SK-N-SH (cell line): ENCODE measurements around the gene PALM3. TPM values are rescaled to one million over a fixed set of nuclear protein-coding genes. Genes with fewer than 3 reads are reported as not detected.

ENCODE experiments used
- CTCF ChIA-PET: fragments of 300-600, 350-600 bp; formaldehyde crosslinking; extraction: SDS; loops from one replicate; lab custom pipeline; 2021; lab: Yijun Ruan, JAX
- POLR2A ChIA-PET: fragments of 350-600 bp; sonication (Branson Sonifier 250); formaldehyde crosslinking; extraction: SDS; loops from one replicate; lab custom pipeline; 2020; ENCODE audit warnings: antibody characterized with exemption, inconsistent platforms; lab: Yijun Ruan, JAX
- DNase-seq: peaks from one replicate; pipeline ENCODE4 v3.0.0; 2012
- H2AFZ ChIP-seq: fragments of 200-600 bp; sonication (generic); 2 replicates; pipeline ENCODE4 v1.8.1; 2016; ENCODE audit warnings: antibody characterized with exemption, mild to moderate bottlenecking, low read depth
- H3F3A ChIP-seq: fragments of 200-600 bp; sonication (generic); replicated peaks from 2 replicates; pipeline ENCODE3; 2016; ENCODE audit warnings: antibody characterized with exemption, mild to moderate bottlenecking; ENCODE audit not compliant: insufficient read depth
- H3K27ac ChIP-seq, 2 experiments: fragments of 200-500 bp in 1 of 2; fragments of 200-600 bp in 1 of 2; sonication (Bioruptor generic) in 1 of 2; sonication (generic), shearing (Covaris generic) in 1 of 2; 2 replicates each; pipeline versions ENCODE4 v1.5.1 to v1.6.1; 2014 to 2016; ENCODE audit warnings: low read depth in 2 of 2, inconsistent platforms in 1 of 2, low read length in 1 of 2, mild to moderate bottlenecking in 1 of 2, mixed read lengths in 1 of 2
- H3K27me3 ChIP-seq: fragments of 200-600 bp; sonication (generic), shearing (Covaris generic); 2 replicates; pipeline ENCODE4 v1.6.1; 2016; ENCODE audit warnings: mixed run types; ENCODE audit not compliant: insufficient read depth
- H3K36me3 ChIP-seq, 2 experiments: fragments of 200-500 bp in 1 of 2; fragments of 200-600 bp in 1 of 2; sonication (Bioruptor generic) in 1 of 2; sonication (generic) in 1 of 2; replicated peaks in 1 of 2; 2 replicates each; pipeline versions ENCODE3 to v1.5.1; 2014 to 2016; ENCODE audit warnings: low read length in 1 of 2, mild to moderate bottlenecking in 1 of 2; ENCODE audit not compliant: insufficient read depth in 2 of 2, control insufficient read depth in 1 of 2
- H3K4me1 ChIP-seq, 2 experiments: fragments of 200-500 bp in 1 of 2; fragments of 200-600 bp in 1 of 2; sonication (Bioruptor generic) in 1 of 2; sonication (generic), shearing (Covaris generic) in 1 of 2; 2 replicates each; pipeline versions ENCODE4 v1.5.1 to v1.6.1; 2014 to 2016; ENCODE audit warnings: low read depth in 1 of 2, low read length in 1 of 2, mixed run types in 1 of 2; ENCODE audit not compliant: insufficient read depth in 2 of 2, control insufficient read depth in 1 of 2
- H3K4me2 ChIP-seq: fragments of 200-600 bp; sonication (generic), shearing (Covaris generic); 2 replicates; pipeline ENCODE4 v1.6.1; 2017; ENCODE audit warnings: mixed run types
- H3K4me3 ChIP-seq, 2 experiments: fragments of 200-500 bp in 1 of 2; fragments of 200-600 bp in 1 of 2; sonication (Bioruptor generic) in 1 of 2; sonication (generic), shearing (Covaris generic) in 1 of 2; 2 replicates each; pipeline versions ENCODE4 v1.5.1 to v1.8.1; 2014 to 2016; ENCODE audit warnings: low read depth in 2 of 2, inconsistent platforms in 1 of 2, low read length in 1 of 2, mild to moderate bottlenecking in 1 of 2, mixed read lengths in 1 of 2, moderate library complexity in 1 of 2
- H3K79me2 ChIP-seq: fragments of 200-600 bp; sonication (generic); 2 replicates; pipeline ENCODE4 v1.8.1; 2017; ENCODE audit warnings: mild to moderate bottlenecking; ENCODE audit not compliant: insufficient read depth
- H3K9ac ChIP-seq: fragments of 200-600 bp; sonication (generic); 2 replicates; pipeline ENCODE4 v1.6.1; 2017; ENCODE audit warnings: mixed run types
- H3K9me2 ChIP-seq: fragments of 200-600 bp; sonication (generic); 2 replicates; pipeline ENCODE4 v1.6.1; 2017; ENCODE audit warnings: mixed run types
- H3K9me3 ChIP-seq: fragments of 200-600 bp; sonication (generic); 2 replicates; pipeline ENCODE4 v1.6.1; 2017; ENCODE audit warnings: mixed run types, mild to moderate bottlenecking, moderate library complexity
- H4K20me1 ChIP-seq: fragments of 200-600 bp; sonication (generic); 2 replicates; pipeline ENCODE4 v1.6.1; 2017; ENCODE audit warnings: mild to moderate bottlenecking, mixed run types; ENCODE audit not compliant: insufficient read depth
- CHD2 ChIP-seq: fragments of 150-350 bp; IDR thresholded peaks from 2 replicates; pipeline ENCODE4 v1.6.1; 2018; ENCODE audit warnings: low read length; ENCODE audit not compliant: partially characterized antibody
- CTCF ChIP-seq: fragments of 200-600 bp; sonication (generic); IDR thresholded peaks from 2 replicates; pipeline ENCODE4 v1.6.1; 2017; ENCODE audit warnings: antibody characterized with exemption, mild to moderate bottlenecking, moderate library complexity
- EP300 ChIP-seq, 2 experiments: IDR thresholded peaks; 2 replicates each; pipeline versions ENCODE4 v1.4.0 to v1.6.1; 2012; ENCODE audit warnings: borderline replicate concordance in 1 of 2, low read depth in 1 of 2, low read length in 1 of 2
- EZH2phosphoT487 ChIP-seq: fragments of 200-600 bp; sonication (generic); IDR thresholded peaks from 2 replicates; pipeline ENCODE4 v1.6.1; 2017; ENCODE audit warnings: low read depth, mixed run types, mild to moderate bottlenecking, antibody characterized with exemption, moderate library complexity, borderline replicate concordance
- GABPA ChIP-seq: IDR thresholded peaks from 2 replicates; pipeline ENCODE4 v1.4.0; 2012; ENCODE audit warnings: low read depth, mild to moderate bottlenecking
- GATA2 ChIP-seq: sonication (generic); formaldehyde crosslinking; IDR thresholded peaks from 2 replicates; pipeline ENCODE4 v1.5.0; 2020; ENCODE audit warnings: mild to moderate bottlenecking, missing genetic modification reagents
- NFIC ChIP-seq: IDR thresholded peaks from 2 replicates; pipeline ENCODE4 v1.4.0; 2012; ENCODE audit warnings: borderline replicate concordance
- NRF1 ChIP-seq: IDR thresholded peaks from 2 replicates; pipeline ENCODE4 v1.6.1; 2012; ENCODE audit warnings: low read depth, mild to moderate bottlenecking, low read length
- POLR2AphosphoS5 ChIP-seq: IDR thresholded peaks from 2 replicates; pipeline ENCODE4 v1.6.1; 2012; ENCODE audit warnings: low read depth, low read length
- RAD21 ChIP-seq: IDR thresholded peaks from 2 replicates; pipeline ENCODE4 v1.6.1; 2012; ENCODE audit warnings: mild to moderate bottlenecking, low read length
- RFX5 ChIP-seq: IDR thresholded peaks from 2 replicates; pipeline ENCODE4 v1.6.1; 2012; ENCODE audit warnings: mild to moderate bottlenecking, improper control_type of control experiment, low read length
- RXRA ChIP-seq: IDR thresholded peaks from 2 replicates; pipeline ENCODE4 v1.4.0; 2012; ENCODE audit warnings: low read depth, mild to moderate bottlenecking, borderline replicate concordance
- SMC3 ChIP-seq: IDR thresholded peaks from 2 replicates; pipeline ENCODE4 v1.6.1; 2012; ENCODE audit warnings: low read depth, low read length, improper control_type of control experiment
- TAF1 ChIP-seq: IDR thresholded peaks from 2 replicates; pipeline ENCODE4 v1.6.1; 2012; ENCODE audit warnings: low read depth, mild to moderate bottlenecking, low read length, moderate library complexity, borderline replicate concordance
- TCF12 ChIP-seq: IDR thresholded peaks from 2 replicates; pipeline ENCODE4 v1.4.0; 2012
- TEAD4 ChIP-seq: IDR thresholded peaks from 2 replicates; pipeline ENCODE4 v1.4.0; 2012; ENCODE audit warnings: mild to moderate bottlenecking, borderline replicate concordance; ENCODE audit not compliant: insufficient read depth
- YY1 ChIP-seq: IDR thresholded peaks from 2 replicates; pipeline ENCODE4 v1.4.0; 2012; ENCODE audit warnings: low read depth, mild to moderate bottlenecking
- WGBS: methylation state at CpG from one replicate; pipeline ENCODE4 v1.1.6; 2017; ENCODE audit warnings: low lambda C conversion rate; 5-methylcytosine and 5-hydroxymethylcytosine counted together
- polyA plus RNA-seq, 3 experiments: library from polyadenylated mRNA; depleted of rRNA; stranded (reverse); fragments of >200 nt; gene quantifications; 2 replicates each; pipeline ENCODE4 v1.2.3, GENCODE V29; 2012
- TF ChIP-seq, protein P1 (sequence below): fragments of 150-350 bp; IDR thresholded peaks from 2 replicates; pipeline ENCODE4 v1.6.1; 2016; ENCODE audit warnings: mild to moderate bottlenecking, low read depth, low read length
- TF ChIP-seq, protein P2 (sequence below): fragments of 150-350 bp; IDR thresholded peaks from 2 replicates; pipeline ENCODE4 v1.6.1; 2017; ENCODE audit warnings: antibody characterized with exemption, low read length, low read depth, borderline replicate concordance

PALM3 gene
- polyA plus RNA-seq, 1 of the 3 experiments (the other 2 are of a cell fraction), result 5.5 TPM

DNA sequence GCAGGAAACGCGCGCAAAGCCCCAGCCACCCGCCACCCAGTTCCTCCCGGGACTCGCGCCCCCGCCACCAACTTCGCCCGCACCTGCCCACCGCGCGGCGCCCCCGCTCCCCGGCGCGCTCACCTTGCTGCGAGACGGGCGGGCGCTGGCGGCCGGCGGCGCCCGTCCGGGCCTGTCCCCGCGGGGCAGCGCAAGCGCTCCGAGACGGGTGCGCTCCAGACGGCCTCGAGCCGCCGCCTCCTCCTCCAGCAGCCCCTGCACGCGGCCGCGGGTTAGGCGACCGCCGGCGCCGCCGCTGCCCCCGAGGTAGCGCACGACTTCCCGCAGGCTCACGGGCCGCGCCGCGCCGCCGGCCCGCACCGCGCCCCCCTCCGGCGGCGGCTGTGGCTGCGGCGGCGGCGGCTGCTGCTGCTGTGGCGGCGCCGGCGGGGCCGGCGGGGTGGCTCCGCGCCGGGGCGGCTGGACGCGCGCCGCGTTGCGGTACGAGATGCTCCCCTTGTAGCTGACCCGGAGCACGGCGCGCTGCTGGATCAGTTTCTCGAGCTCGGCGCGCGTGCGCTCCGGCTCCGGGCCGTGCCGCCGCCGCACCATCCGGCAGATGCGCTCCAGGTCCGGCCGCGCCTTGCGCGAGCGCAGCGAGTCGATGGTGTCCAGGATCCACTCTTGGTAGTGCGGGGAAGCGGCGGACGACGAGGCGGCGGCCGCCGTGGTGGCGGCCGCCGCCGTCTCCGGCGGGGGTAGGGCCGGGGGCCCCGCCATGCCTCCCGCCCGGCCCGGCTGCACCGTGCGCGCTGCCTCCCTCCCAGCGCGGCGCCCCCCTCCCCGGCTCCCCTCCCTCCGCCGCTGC, 28.0 kb upstream of the PALM3 start:
- H3K27ac ChIP-seq, result peak overlapping the region in 1 of 2 experiments; percentile 93; a peak in 2 of 4 replicates
- no peak overlapping the region for H3K9ac ChIP-seq
- peak overlapping the region; percentile 57 to 64 for H3K4me3 ChIP-seq
- no peak for TF ChIP-seq TCF12
- peak; percentile 51 for TF ChIP-seq NRF1
- H3K9me3 ChIP-seq, result peaks cover 8% of the 10 kb centered on the region; the same call in 1 of the 2 replicates
- ChIA-PET CTCF (interaction anchor here (1.0 to 5.4 kb wide), 7 partner anchors 9 to 258 kb away, joined by 3 to 19 read pairs (median 7); partner anchors contain the start of genes ASF1B and MISP3), POLR2A (interaction anchor here (0.6 kb wide), 1 partner anchor 26 kb away, joined by 4 read pairs; no protein-coding TSS in a partner anchor)
- H3K27me3 ChIP-seq, result no peaks in the 10 kb centered on the region
- H3F3A ChIP-seq, result peaks cover 17% of the 10 kb centered on the region
- DNase-seq, result peak; percentile 85
- peaks cover 16 to 18% of the 10 kb centered on the region in 2 experiments for H3K36me3 ChIP-seq
- H4K20me1 ChIP-seq, result peaks cover 4% of the 10 kb centered on the region; the same call in 1 of the 2 replicates
- no peaks in the 10 kb centered on the region for H3K9me2 ChIP-seq
- H3K4me2 ChIP-seq, result peak overlapping the region; percentile 71
- H3K4me1 ChIP-seq, result peaks cover 0 to 10% of the 10 kb centered on the region in 2 experiments; a peak in 1 of 4 replicates
- no peaks in the 10 kb centered on the region; the same call in 1 of the 2 replicates for H3K79me2 ChIP-seq
- 2% methylated on average over 10 of the region's 142 CpGs for WGBS
- no peak overlapping the region for H2AFZ ChIP-seq

- peaks cover 0 to 10% of the 10 kb centered on the region in 2 experiments; a peak in 1 of 4 replicates for H3K4me1 ChIP-seq
- ChIA-PET CTCF (interaction anchor here (0.6 to 5.4 kb wide), 8 partner anchors 8 to 259 kb away, joined by 3 to 19 read pairs (median 8); partner anchors contain the start of genes ASF1B and MISP3), POLR2A (no interaction called here)
- no peak for TF ChIP-seq RAD21
- no peak for TF ChIP-seq NFIC
- TF ChIP-seq YY1, result no peak
- no peak for TF ChIP-seq RXRA
- no peak for TF ChIP-seq POLR2AphosphoS5
- no peak for TF ChIP-seq CTCF
- TF ChIP-seq, protein P1, sequence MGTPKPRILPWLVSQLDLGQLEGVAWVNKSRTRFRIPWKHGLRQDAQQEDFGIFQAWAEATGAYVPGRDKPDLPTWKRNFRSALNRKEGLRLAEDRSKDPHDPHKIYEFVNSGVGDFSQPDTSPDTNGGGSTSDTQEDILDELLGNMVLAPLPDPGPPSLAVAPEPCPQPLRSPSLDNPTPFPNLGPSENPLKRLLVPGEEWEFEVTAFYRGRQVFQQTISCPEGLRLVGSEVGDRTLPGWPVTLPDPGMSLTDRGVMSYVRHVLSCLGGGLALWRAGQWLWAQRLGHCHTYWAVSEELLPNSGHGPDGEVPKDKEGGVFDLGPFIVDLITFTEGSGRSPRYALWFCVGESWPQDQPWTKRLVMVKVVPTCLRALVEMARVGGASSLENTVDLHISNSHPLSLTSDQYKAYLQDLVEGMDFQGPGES, result no peak
- no peak for TF ChIP-seq CHD2
- no peak for TF ChIP-seq TEAD4
- TF ChIP-seq GABPA, result no peak
- TF ChIP-seq EP300 (IDR thresholded peaks at IDR 0.05; ENCODE audit: borderline replicate concordance in 1 of 2, low read depth in 1 of 2, low read length in 1 of 2), result no peak
- no peak for TF ChIP-seq GATA2
- no peak for TF ChIP-seq RFX5
- no peak for TF ChIP-seq TAF1
- TF ChIP-seq EZH2phosphoT487, result no peak
- TF ChIP-seq, protein P2, sequence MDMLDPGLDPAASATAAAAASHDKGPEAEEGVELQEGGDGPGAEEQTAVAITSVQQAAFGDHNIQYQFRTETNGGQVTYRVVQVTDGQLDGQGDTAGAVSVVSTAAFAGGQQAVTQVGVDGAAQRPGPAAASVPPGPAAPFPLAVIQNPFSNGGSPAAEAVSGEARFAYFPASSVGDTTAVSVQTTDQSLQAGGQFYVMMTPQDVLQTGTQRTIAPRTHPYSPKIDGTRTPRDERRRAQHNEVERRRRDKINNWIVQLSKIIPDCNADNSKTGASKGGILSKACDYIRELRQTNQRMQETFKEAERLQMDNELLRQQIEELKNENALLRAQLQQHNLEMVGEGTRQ, result no peak
- TF ChIP-seq SMC3, result no peak
- TF ChIP-seq NRF1, result no peak
- H3K9me3 ChIP-seq, result peaks cover 8% of the 10 kb centered on the region; the same call in 1 of the 2 replicates
- WGBS, result 35% methylated on average over 16 of the region's 16 CpGs
- H3K9ac ChIP-seq, result no peak overlapping the region
- no peaks in the 10 kb centered on the region for H3K27me3 ChIP-seq
- peak overlapping the region in 1 of 2 experiments; percentile 32; a peak in 2 of 4 replicates for H3K27ac ChIP-seq
- no peak overlapping the region for H2AFZ ChIP-seq
- peak overlapping the region; percentile 57 to 64 for H3K4me3 ChIP-seq
- peak overlapping the region; percentile 71 for H3K4me2 ChIP-seq
- H3K36me3 ChIP-seq, result peaks cover 16 to 18% of the 10 kb centered on the region in 2 experiments
- H3F3A ChIP-seq, result peaks cover 20% of the 10 kb centered on the region
- H4K20me1 ChIP-seq, result peaks cover 4% of the 10 kb centered on the region; the same call in 1 of the 2 replicates
- peak; percentile 42 for DNase-seq
- H3K9me2 ChIP-seq, result no peaks in the 10 kb centered on the region
- H3K79me2 ChIP-seq, result no peaks in the 10 kb centered on the region; the same call in 1 of the 2 replicates
Observed at GRCh38 chr19:14089412-14089661, 27.5 kb upstream of the PALM3 start.
